Esophagus squamous epithelium (tissue), 5 donors: ENCODE results near the gene REG1B. TPM values are rescaled to one million over a fixed set of nuclear protein-coding genes. Genes with fewer than 3 reads are reported as not detected.

Source experiments
- DNase-seq: peaks from one replicate; lab custom pipeline; 2025; lab: John Stamatoyannopoulos, UW
- H3K27ac ChIP-seq, 4 donors: fragments of 200-600 bp; sonication (generic); one replicate each; pipeline ENCODE4 v1.5.1; 2016 to 2019; ENCODE audit warnings: mild to moderate bottlenecking in 1 of 4
- H3K27me3 ChIP-seq, 4 donors: fragments of 200-600 bp; sonication (generic); 1 replicate in 3 of 4; 2 replicates in 1 of 4; pipeline versions ENCODE4 v1.5.1 to v1.6.0; 2017 to 2021; ENCODE audit warnings: antibody characterized with exemption in 1 of 4
- H3K36me3 ChIP-seq, 3 donors: fragments of 200-600 bp; sonication (generic); one replicate each; pipeline ENCODE4 v1.5.1; 2016 to 2019
- H3K4me1 ChIP-seq, 3 donors: fragments of 200-600 bp; sonication (generic); one replicate each; pipeline ENCODE4 v1.5.1; 2017 to 2019
- H3K4me3 ChIP-seq, 4 donors: fragments of 200-600 bp; sonication (generic); 1 replicate in 3 of 4; 2 replicates in 1 of 4; pipeline ENCODE4 v1.5.1; 2016 to 2019; ENCODE audit warnings: mild to moderate bottlenecking in 2 of 4, moderate library complexity in 1 of 4
- H3K9me3 ChIP-seq, 3 donors: fragments of 200-600 bp; sonication (generic); one replicate each; pipeline ENCODE4 v1.5.1; 2016 to 2019
- POLR2A ChIP-seq, 4 donors: fragments of 450-650 bp; IDR thresholded peaks; one replicate each; pipeline ENCODE4 v1.6.1; 2017; ENCODE audit warnings: antibody characterized with exemption in 4 of 4, mild to moderate bottlenecking in 4 of 4, moderate library complexity in 3 of 4
- WGBS, 2 donors: methylation state at CpG; one replicate each; pipeline ENCODE4 v1.1.5; 2018; 5-methylcytosine and 5-hydroxymethylcytosine counted together
- intact Hi-C: fragments of 100-400 bp; cut with DNase I; formaldehyde crosslinking; loops from one replicate; pipeline ENCODE4 v1.15.0; 2022
- total RNA-seq, 4 donors: library from RNA; depleted of rRNA; stranded (reverse); fragments of >200 nt; gene quantifications; one replicate each; pipeline ENCODE4 v1.1.0, GENCODE V29; 2016
- TF ChIP-seq, protein P1 (sequence below), 6 experiments: fragments of 450-650 bp in 4 of 6; fragments of 200-600 bp in 2 of 6; sonication (generic) in 2 of 6; IDR thresholded peaks; one replicate each; pipeline ENCODE4 v1.5.1; 2016 to 2019; ENCODE audit warnings: antibody characterized with exemption in 6 of 6, mild to moderate bottlenecking in 4 of 6, moderate library complexity in 4 of 6
- donor health status: DM: yes; HTN: yes; CAD: no.

The REG1B gene
- total RNA-seq, 4 donors from 2014 or later, result not detected

DNA sequence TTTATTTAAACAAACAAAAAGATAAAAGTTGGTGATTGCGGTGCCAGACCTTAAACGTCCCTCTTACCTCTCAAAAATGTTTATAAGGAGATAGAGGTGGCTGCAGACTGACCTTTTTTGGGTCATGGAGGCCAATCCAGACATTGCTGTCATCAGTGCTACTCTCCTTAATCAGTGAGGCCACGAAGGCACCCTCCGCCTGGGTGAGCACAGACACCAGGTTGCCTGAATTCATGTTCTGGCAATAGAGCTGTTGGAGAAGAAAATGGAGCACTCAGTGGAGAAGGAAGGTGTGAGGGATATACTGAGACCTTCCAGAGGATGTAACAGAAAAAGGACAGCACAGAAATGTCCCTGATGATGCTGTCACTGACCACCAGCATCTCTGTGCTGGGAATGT is 1.5 kb downstream of the REG1B start:
- no peaks in the 10 kb centered on the region for H3K9me3 ChIP-seq
- no peak overlapping the region for H3K27ac ChIP-seq
- TF ChIP-seq, protein P1, sequence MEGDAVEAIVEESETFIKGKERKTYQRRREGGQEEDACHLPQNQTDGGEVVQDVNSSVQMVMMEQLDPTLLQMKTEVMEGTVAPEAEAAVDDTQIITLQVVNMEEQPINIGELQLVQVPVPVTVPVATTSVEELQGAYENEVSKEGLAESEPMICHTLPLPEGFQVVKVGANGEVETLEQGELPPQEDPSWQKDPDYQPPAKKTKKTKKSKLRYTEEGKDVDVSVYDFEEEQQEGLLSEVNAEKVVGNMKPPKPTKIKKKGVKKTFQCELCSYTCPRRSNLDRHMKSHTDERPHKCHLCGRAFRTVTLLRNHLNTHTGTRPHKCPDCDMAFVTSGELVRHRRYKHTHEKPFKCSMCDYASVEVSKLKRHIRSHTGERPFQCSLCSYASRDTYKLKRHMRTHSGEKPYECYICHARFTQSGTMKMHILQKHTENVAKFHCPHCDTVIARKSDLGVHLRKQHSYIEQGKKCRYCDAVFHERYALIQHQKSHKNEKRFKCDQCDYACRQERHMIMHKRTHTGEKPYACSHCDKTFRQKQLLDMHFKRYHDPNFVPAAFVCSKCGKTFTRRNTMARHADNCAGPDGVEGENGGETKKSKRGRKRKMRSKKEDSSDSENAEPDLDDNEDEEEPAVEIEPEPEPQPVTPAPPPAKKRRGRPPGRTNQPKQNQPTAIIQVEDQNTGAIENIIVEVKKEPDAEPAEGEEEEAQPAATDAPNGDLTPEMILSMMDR (IDR thresholded peaks at IDR 0.05), result no peak
- no peak for TF ChIP-seq POLR2A (IDR thresholded peaks at IDR 0.05)
- 55 to 63% methylated on average over 4 of the region's 4 CpGs for WGBS, 2 donors
- no peaks in the 10 kb centered on the region for H3K4me1 ChIP-seq
- intact Hi-C loops, result no loop called here
- H3K4me3 ChIP-seq, result no peak overlapping the region
- DNase-seq, result no peak
- no peaks in the 10 kb centered on the region for H3K36me3 ChIP-seq
- no peaks in the 10 kb centered on the region for H3K27me3 ChIP-seq

DNA sequence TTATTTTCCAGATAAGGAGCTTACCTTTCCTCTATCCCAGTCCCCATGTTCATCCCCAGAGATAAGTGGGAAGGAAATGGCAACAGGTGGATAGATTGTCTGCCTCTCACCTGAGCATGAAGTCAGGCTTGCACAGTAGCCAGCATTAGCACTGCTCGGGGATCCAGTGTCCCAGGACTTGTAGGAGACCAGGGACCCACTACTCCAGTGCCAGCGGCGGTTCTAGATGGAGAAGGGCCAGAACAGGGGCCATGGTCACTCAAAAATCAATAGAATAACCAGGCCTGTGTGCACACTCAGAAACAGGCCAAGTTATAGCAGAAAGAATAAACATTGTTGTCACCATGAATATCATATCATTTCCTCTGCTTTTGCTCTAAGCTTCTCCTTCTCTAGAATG is 2.4 kb downstream of the REG1B start:
- Histone ChIP-seq H3K4me3 (no peak overlapping the region), H3K36me3 (no peaks in the 10 kb centered on the region), H3K4me1 (no peaks in the 10 kb centered on the region), H3K27ac (no peak overlapping the region), H3K27me3 (no peaks in the 10 kb centered on the region), H3K9me3 (no peaks in the 10 kb centered on the region)
- intact Hi-C loops, result no loop called here
- 78 to 79% methylated on average over 2 to 3 of the region's 3 CpGs for WGBS, 2 donors
- no peak for TF ChIP-seq POLR2A (IDR thresholded peaks at IDR 0.05)
- TF ChIP-seq, protein P1 (IDR thresholded peaks at IDR 0.05), result no peak
- DNase-seq, result no peak

DNA sequence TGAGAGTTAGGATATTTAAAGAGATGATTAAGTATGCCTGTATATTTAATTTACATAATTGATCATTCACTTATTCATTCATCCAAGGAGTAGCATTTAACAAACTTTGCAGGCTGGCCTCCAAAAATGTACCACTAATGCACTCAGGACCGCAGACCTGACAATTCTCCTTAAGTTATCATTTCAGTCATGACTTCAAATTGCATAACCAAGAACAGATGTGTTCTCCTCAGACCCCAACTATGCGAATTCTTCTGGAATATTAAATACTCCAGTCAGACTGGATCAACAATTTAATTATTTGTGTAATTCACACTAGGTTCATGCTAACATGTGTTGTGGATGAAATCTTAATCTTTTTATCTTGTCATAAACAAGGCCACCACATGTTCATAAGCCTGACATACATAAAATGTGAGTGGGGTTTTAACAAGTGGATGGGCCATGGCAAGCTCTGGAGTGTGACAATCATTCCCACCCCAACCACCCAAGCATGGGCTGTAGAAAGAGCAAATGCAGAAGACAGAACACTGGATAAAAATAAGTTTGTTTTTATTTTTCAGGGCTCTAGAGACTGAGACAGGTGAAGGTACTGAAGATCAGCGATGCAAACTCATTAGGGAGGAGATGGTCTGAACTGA is 3.2 kb downstream of the REG1B start:
- H3K4me3 ChIP-seq, result no peak overlapping the region
- TF ChIP-seq, protein P1 (IDR thresholded peaks at IDR 0.05), result no peak
- no peak for TF ChIP-seq POLR2A (IDR thresholded peaks at IDR 0.05)

DNA sequence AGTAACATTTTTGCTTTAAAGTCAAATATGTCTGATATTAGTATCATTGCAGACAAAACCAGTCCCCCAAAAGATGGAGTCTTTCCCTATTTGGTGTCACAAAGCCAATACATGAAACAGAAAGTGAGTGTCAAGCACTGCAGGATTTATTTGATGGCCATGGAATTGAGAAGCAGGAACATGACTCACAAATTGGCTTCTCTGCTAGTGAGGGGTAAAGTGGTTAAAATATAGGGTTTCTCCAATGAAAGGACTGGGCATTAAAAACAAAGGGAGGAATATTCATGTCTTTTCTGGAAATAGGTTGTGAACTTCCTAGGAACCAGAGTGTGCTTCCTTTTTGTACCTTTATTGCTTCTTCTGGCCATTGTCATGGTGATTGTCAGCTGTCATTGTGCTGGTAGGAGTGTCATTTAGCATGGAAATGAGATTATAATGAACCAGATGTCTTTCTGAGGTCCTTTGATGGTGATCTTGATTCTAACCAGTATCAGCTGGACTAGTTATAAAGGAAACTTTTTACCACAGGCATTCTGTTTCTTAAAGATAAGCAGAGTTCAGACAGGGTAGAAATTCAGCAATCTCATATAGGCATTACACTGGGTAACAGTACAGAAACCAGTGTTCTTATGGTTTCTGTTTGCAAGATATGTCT is 4.1 kb downstream of the REG1B start:
- no peaks in the 10 kb centered on the region for H3K9me3 ChIP-seq
- DNase-seq, result no peak
- no peaks in the 10 kb centered on the region for H3K4me1 ChIP-seq
- H3K36me3 ChIP-seq, result no peaks in the 10 kb centered on the region
- no peaks in the 10 kb centered on the region for H3K27me3 ChIP-seq
- TF ChIP-seq POLR2A (IDR thresholded peaks at IDR 0.05), result no peak
- TF ChIP-seq, protein P1 (IDR thresholded peaks at IDR 0.05), result no peak
- no peak overlapping the region for H3K4me3 ChIP-seq
- H3K27ac ChIP-seq, result no peak overlapping the region
- intact Hi-C loops, result no loop called here

More for the DNA sequence above, 3.2 kb downstream of the REG1B start:
- no peaks in the 10 kb centered on the region for H3K4me1 ChIP-seq
- intact Hi-C loops, result no loop called here
- no peak for DNase-seq
- no peaks in the 10 kb centered on the region for H3K9me3 ChIP-seq
- 63 to 69% methylated on average over 3 of the region's 3 CpGs for WGBS, 2 donors
- H3K36me3 ChIP-seq, result no peaks in the 10 kb centered on the region
- H3K27me3 ChIP-seq, result no peaks in the 10 kb centered on the region
- H3K27ac ChIP-seq, result no peak overlapping the region

DNA sequence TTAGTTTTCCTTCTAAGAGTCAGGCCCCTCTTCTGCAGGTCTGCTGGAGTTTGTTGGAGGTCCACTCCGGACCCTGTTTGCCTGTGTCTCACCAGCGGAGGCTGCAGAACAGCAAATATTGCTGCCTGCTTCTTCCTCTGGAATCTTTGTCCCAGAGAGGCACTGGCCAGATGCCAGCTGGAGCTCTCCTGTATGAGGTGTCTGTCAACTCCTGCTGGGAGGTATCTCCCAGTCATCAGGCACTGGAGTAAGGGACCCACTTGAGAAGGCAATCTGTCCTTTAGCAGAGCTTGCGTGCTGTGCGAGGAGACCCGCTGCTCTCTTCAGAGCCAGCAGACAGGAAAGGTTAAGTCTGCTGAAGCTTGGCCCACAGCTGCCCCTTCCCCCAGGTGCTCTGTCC is 4.8 kb downstream of the REG1B start:
- TF ChIP-seq, protein P1 (IDR thresholded peaks at IDR 0.05), result no peak
- TF ChIP-seq POLR2A (IDR thresholded peaks at IDR 0.05), result no peak
- Histone ChIP-seq H3K36me3 (no peaks in the 10 kb centered on the region), H3K27me3 (no peaks in the 10 kb centered on the region), H3K27ac (no peak overlapping the region), H3K9me3 (peaks cover 0 to 3% (median 0%) of the 10 kb centered on the region in 3 donors), H3K4me3 (no peak overlapping the region), H3K4me1 (no peaks in the 10 kb centered on the region)
- intact Hi-C loops, result no loop called here
- WGBS, 2 donors, result 83 to 88% methylated on average over 3 to 4 of the region's 5 CpGs
- no peak for DNase-seq
